ENCODE results near the gene IFT20. TPM values are rescaled to one million over a fixed set of nuclear protein-coding genes. Genes with fewer than 3 reads are reported as not detected.

The IFT20 gene, protein sequence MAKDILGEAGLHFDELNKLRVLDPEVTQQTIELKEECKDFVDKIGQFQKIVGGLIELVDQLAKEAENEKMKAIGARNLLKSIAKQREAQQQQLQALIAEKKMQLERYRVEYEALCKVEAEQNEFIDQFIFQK
- 10 to 100 TPM; 44.6 to 67.9 TPM for total RNA-seq
- polyA plus RNA-seq (ENCODE audit: insufficient read length in 2 of 2): 10 to 100 TPM; 64.1 to 84.1 TPM
- long read RNA-seq, donor 1, transcript IFT20-203 (5 exons, 825 nt): minor isoform, 10 of 86 reads
- long read RNA-seq, donor 1, transcript IFT20-213 (1 exons, 1,485 nt): major isoform, 27 of 86 reads
- long read RNA-seq, donor 1, transcript IFT20-214 (6 exons, 1,071 nt): minor isoform, 16 of 86 reads
- long read RNA-seq, donor 1, partial matches to known transcripts: 5 of 86 reads
- long read RNA-seq, donor 1, other reads (novel, unspliced or antisense): 16 of 86 reads
- long read RNA-seq, donor 2, transcript IFT20-214 (6 exons, 1,071 nt): major isoform, 7 of 20 reads
- long read RNA-seq, donor 2, transcript IFT20-213 (1 exons, 1,485 nt): major isoform, 7 of 20 reads
- long read RNA-seq, donor 2, partial matches to known transcripts: 0 of 20 reads
- long read RNA-seq, donor 2, other reads (novel, unspliced or antisense): 0 of 20 reads
- long read RNA-seq, donor 3, transcript IFT20-203 (5 exons, 825 nt): major isoform, 7 of 23 reads
- long read RNA-seq, donor 3, transcript IFT20-214 (6 exons, 1,071 nt): minor isoform, 6 of 23 reads
- long read RNA-seq, donor 3, partial matches to known transcripts: 0 of 23 reads
- long read RNA-seq, donor 3, other reads (novel, unspliced or antisense): 0 of 23 reads
- long read RNA-seq, donor 4, transcript IFT20-203 (5 exons, 825 nt): minor isoform, 23 of 83 reads
- long read RNA-seq, donor 4, transcript IFT20-214 (6 exons, 1,071 nt): minor isoform, 12 of 83 reads
- long read RNA-seq, donor 4, transcript IFT20-213 (1 exons, 1,485 nt): major isoform, 29 of 83 reads
- long read RNA-seq, donor 4, partial matches to known transcripts: 11 of 83 reads
- long read RNA-seq, donor 4, other reads (novel, unspliced or antisense): 0 of 83 reads

DNA sequence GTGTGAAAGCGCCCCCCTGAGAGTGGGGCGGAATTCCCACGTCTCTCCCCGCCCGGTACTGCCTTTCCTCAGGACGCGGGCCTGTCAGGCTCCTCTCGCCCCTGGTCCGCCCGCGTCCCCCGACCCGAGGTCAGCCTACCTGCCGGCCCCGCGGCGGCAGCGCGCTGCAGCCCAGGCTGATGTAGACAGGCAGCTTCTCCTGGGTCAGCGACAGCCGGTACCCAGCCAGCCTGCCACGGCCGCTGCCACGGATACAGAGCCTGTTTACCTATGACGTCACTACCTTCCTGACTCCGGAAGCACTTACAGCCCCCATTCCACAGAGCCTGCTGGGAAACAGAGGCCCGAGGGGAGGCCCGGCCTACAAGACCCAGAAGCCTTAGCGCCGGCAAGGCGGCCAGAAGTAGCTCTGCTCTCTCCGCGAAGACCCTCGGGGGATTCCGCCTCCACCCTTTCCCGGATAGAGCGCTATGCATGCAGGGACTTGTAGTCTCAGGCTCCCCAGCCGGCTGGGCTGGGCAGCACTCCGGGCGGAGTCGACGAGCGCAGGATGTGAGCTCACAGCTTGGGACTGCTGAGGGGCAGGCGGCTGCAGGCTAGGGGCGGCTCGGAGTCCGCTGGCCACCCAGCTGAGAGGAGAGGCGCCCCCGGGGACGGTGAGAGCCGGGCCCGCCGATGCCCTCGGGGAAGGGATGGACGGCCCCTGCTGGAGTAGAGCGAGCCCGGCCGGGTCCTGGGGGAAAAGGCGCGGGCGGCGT is at the start of gene IFT20, which contains the start of gene TNFAIP1:
Gene IFT20, minus strand, starts transcription at position 272 of the 758 bp plus-strand sequence. CDS start 3,487 bp downstream, outside the sequence.
Gene TNFAIP1, plus strand, starts transcription at position 561 of the 758 bp plus-strand sequence. CDS start 3,761 bp downstream, outside the sequence.
- peaks cover 21% of the 10 kb centered on the region for H3K4me1 ChIP-seq (ENCODE audit: control insufficient read depth, insufficient read depth, low read length)
- H3K4me3 ChIP-seq (ENCODE audit: low read depth, low read length): peak within 1 kb of the TSS; percentile 96
- WGBS (ENCODE audit: insufficient coverage): 0% methylated on average over 62 of the region's 62 CpGs
- no peaks in the 10 kb centered on the region for H3K27me3 ChIP-seq (ENCODE audit: control insufficient read depth, insufficient read depth, low read length)
- H3K36me3 ChIP-seq (ENCODE audit: control insufficient read depth, insufficient read depth, low read length): peaks cover 35% of the 10 kb centered on the region
- DNase-seq (ENCODE audit: low read depth in 4 of 6, low spot score in 6 of 6): peak; percentile 93 to 100 (median 98)
- H3K9me3 ChIP-seq (ENCODE audit: control insufficient read depth, insufficient read depth, low read length): no peaks in the 10 kb centered on the region
- H3K27ac ChIP-seq (ENCODE audit: low read depth, low read length): peak within 1 kb of the TSS; percentile 98

DNA sequence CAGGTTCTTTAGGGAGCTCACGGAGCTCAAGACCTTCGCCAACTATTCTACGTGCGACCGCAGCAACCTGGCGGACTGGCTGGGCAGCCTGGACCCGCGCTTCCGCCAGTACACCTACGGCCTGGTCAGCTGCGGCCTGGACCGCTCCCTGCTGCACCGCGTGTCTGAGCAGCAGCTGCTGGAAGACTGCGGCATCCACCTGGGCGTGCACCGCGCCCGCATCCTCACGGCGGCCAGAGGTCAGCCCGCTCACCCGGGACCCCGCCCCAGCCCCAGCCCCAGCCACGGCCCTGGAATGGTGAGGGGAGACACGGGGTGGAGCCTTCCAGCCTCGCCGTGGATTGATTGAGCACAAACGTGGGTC is 49.7 kb upstream of the IFT20 start:
- no peaks in the 10 kb centered on the region for H3K9me3 ChIP-seq (ENCODE audit: control insufficient read depth, insufficient read depth, low read length)
- 49% methylated on average over 29 of the region's 29 CpGs for WGBS (ENCODE audit: insufficient coverage)
- no peaks in the 10 kb centered on the region for H3K27me3 ChIP-seq (ENCODE audit: control insufficient read depth, insufficient read depth, low read length)
- DNase-seq (ENCODE audit: low read depth in 4 of 6, low spot score in 6 of 6): no peak
- H3K36me3 ChIP-seq (ENCODE audit: control insufficient read depth, insufficient read depth, low read length): peaks cover 54% of the 10 kb centered on the region
- no peak overlapping the region for H3K27ac ChIP-seq (ENCODE audit: low read depth, low read length)
- H3K4me3 ChIP-seq (ENCODE audit: low read depth, low read length): peak overlapping the region; percentile 20
- H3K4me1 ChIP-seq (ENCODE audit: control insufficient read depth, insufficient read depth, low read length): peaks cover 23% of the 10 kb centered on the region

DNA sequence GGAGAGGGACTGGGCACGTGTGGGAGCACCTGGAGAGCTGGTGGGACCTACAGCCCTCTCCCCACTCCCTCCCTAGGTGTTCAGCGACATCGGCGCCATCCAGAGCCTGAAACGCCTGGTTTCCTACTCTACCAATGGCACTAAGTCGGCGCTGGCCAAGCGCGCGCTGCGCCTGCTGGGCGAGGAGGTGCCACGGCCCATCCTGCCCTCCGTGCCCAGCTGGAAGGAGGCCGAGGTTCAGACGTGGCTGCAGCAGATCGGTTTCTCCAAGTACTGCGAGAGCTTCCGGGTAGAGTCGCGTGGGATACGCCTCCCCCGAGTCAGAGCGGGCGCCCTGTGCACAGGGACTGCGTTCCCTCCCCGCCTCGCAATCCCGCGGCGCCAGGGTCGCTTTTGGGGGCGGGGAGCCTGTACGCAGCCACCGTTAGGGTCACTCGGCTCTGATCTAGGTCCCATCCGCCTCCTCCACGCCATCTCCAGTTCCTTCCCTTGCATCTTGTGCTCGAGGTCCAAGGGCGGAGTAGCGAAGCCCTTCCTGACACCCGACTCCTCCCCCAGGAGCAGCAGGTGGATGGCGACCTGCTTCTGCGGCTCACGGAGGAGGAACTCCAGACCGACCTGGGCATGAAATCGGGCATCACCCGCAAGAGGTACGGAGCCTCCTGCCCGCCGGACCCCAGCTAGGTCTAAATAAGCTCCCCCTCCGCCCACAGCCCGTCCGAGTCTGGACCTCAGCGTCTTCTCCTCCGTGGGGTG is 49.2 kb upstream of the IFT20 start:
- Histone ChIP-seq H3K4me1 (ENCODE audit: control insufficient read depth, insufficient read depth, low read length) (peaks cover 23% of the 10 kb centered on the region), H3K9me3 (ENCODE audit: control insufficient read depth, insufficient read depth, low read length) (no peaks in the 10 kb centered on the region), H3K4me3 (ENCODE audit: low read depth, low read length) (peak overlapping the region; percentile 20), H3K36me3 (ENCODE audit: control insufficient read depth, insufficient read depth, low read length) (peaks cover 49% of the 10 kb centered on the region), H3K27me3 (ENCODE audit: control insufficient read depth, insufficient read depth, low read length) (no peaks in the 10 kb centered on the region), H3K27ac (ENCODE audit: low read depth, low read length) (no peak overlapping the region)
- DNase-seq (ENCODE audit: low read depth in 4 of 6, low spot score in 6 of 6): no peak
- WGBS (ENCODE audit: insufficient coverage): 37% methylated on average over 56 of the region's 56 CpGs

DNA sequence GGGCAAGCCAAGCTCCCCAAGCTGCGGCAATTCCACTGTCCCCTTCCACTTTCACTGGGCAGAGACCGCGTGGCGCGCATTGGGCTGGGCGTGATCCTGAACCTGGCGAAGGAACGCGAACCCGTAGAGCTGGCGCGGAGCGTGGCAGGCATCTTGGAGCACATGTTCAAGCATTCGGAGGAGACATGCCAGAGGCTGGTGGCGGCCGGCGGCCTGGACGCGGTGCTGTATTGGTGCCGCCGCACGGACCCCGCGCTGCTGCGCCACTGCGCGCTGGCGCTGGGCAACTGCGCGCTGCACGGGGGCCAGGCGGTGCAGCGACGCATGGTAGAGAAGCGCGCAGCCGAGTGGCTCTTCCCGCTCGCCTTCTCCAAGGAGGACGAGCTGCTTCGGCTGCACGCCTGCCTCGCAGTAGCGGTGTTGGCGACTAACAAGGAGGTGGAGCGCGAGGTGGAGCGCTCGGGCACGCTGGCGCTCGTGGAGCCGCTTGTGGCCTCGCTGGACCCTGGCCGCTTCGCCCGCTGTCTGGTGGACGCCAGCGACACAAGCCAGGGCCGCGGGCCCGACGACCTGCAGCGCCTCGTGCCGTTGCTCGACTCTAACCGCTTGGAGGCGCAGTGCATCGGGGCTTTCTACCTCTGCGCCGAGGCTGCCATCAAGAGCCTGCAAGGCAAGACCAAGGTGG is 46.0 kb upstream of the IFT20 start:
- peak in 2 of 6 donors; percentile 63 to 81 for DNase-seq (ENCODE audit: low read depth in 4 of 6, low spot score in 6 of 6)
- no peak overlapping the region for H3K27ac ChIP-seq (ENCODE audit: low read depth, low read length)
- no peak overlapping the region for H3K4me3 ChIP-seq (ENCODE audit: low read depth, low read length)
- no peaks in the 10 kb centered on the region for H3K9me3 ChIP-seq (ENCODE audit: control insufficient read depth, insufficient read depth, low read length)
- peaks cover 29% of the 10 kb centered on the region for H3K36me3 ChIP-seq (ENCODE audit: control insufficient read depth, insufficient read depth, low read length)
- peaks cover 23% of the 10 kb centered on the region for H3K4me1 ChIP-seq (ENCODE audit: control insufficient read depth, insufficient read depth, low read length)
- H3K27me3 ChIP-seq (ENCODE audit: control insufficient read depth, insufficient read depth, low read length): no peaks in the 10 kb centered on the region
- 10% methylated on average over 72 of the region's 72 CpGs for WGBS (ENCODE audit: insufficient coverage)

DNA sequence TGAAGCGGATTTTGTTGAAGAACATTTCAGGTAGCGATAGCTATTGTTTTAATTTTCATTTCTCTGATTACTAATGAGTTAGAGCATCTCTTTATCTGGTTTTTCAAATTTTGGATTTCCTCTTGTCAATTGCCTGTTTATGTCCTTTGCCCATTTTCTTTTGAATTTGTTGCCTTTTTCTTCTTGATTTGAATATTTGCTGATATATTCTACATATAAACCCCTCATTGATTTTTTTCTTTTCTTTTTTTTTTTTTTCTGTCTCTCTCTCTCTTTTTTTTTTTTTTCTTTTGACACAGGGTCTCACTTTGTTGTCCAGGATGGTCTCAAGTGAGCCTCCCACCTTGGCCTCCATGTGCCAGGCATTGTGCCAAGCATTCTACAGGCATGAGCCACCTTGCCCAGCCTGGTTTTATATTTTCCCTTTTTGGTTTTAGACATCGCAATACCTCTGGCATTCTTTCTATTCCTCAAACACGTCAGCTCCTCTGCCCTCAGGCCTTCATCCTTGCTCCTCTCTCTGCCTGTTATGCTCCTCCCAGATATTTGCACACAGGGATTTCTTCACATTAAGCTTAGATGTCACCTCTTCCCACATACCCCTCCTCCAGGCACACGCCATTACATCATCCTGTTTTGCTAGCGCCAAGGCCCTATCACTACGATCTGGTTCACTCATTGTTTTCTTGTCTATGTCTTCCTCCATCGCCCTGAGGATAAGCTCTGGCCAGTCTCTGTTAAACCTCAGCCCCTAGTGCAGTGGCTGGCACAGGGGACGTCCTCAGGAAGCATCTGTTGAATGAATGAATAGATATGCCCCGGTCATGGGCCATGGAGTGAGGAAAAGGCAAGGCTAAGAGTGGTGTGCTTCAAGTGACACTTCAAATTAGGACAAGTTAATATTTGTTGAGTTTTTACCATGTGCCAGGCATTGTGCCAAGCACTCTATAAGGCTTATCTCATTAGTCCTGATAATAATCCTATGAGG is 44.8 kb upstream of the IFT20 start:
- Histone ChIP-seq H3K27ac (ENCODE audit: low read depth, low read length) (no peak overlapping the region), H3K27me3 (ENCODE audit: control insufficient read depth, insufficient read depth, low read length) (no peaks in the 10 kb centered on the region), H3K4me1 (ENCODE audit: control insufficient read depth, insufficient read depth, low read length) (peaks cover 23% of the 10 kb centered on the region), H3K36me3 (ENCODE audit: control insufficient read depth, insufficient read depth, low read length) (peaks cover 29% of the 10 kb centered on the region), H3K9me3 (ENCODE audit: control insufficient read depth, insufficient read depth, low read length) (no peaks in the 10 kb centered on the region), H3K4me3 (ENCODE audit: low read depth, low read length) (no peak overlapping the region)
- WGBS (ENCODE audit: insufficient coverage): 84% methylated on average over 8 of the region's 10 CpGs
- DNase-seq (ENCODE audit: low read depth in 4 of 6, low spot score in 6 of 6): no peak

DNA sequence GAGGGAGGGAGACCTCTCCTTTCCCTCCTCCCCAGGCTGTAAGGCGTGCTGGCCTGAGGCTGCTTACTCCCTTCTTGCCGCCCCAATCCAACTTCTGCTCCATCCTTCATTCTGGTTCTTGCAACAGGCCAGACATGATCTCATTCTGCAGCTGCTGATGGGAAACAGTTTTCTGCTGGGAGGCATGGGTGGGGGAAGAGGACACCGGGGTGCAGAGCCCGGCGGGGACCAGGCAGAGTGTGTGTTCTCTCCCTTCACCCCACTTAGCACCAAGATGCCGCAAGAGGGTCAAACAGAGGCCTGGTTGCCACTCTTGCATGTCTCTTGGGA is 37.6 kb upstream of the IFT20 start:
- Histone ChIP-seq H3K4me1 (ENCODE audit: control insufficient read depth, insufficient read depth, low read length) (peaks cover 34% of the 10 kb centered on the region), H3K27ac (ENCODE audit: low read depth, low read length) (no peak overlapping the region), H3K4me3 (ENCODE audit: low read depth, low read length) (peak overlapping the region; percentile 48), H3K9me3 (ENCODE audit: control insufficient read depth, insufficient read depth, low read length) (no peaks in the 10 kb centered on the region), H3K27me3 (ENCODE audit: control insufficient read depth, insufficient read depth, low read length) (no peaks in the 10 kb centered on the region), H3K36me3 (ENCODE audit: control insufficient read depth, insufficient read depth, low read length) (peaks cover 28% of the 10 kb centered on the region)
- WGBS (ENCODE audit: insufficient coverage): 69% methylated on average over 4 of the region's 6 CpGs
- no peak for DNase-seq (ENCODE audit: low read depth in 4 of 6, low spot score in 6 of 6)

DNA sequence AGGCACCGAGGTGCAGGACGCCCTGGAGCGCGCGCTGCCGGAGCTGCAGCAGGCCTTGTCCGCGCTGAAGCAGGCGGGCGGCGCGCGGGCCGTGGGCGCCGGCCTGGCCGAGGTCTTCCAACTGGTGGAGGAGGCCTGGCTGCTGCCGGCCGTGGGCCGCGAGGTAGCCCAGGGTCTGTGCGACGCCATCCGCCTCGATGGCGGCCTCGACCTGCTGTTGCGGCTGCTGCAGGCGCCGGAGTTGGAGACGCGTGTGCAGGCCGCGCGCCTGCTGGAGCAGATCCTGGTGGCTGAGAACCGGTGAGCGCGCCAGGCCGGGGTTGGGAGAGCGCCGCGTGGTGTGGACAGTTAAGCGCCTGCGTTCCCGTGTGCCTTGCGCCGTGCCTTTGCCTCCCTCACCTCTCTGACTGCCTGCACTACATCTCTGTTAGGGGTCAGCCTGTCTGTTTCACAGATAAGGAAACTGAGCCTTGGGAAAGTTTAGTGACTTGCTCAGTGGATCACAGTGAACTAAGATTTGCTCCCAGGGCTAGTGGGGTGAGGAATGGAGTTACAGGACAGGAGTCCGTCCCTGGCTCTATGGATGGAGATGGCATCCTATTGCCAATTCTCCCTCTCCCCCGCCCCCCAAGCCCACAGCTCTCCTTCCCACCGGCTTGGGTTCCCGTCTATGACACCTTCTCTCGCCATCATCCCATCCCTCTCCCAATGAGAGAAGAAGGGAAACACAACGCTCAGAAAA is 37.1 kb upstream of the IFT20 start:
- peak in 3 of 6 donors; percentile 25 to 70 (median 62) for DNase-seq (ENCODE audit: low read depth in 4 of 6, low spot score in 6 of 6)
- peak overlapping the region; percentile 48 for H3K4me3 ChIP-seq (ENCODE audit: low read depth, low read length)
- under 1% methylated on average over 48 of the region's 53 CpGs for WGBS (ENCODE audit: insufficient coverage)

More for the DNA sequence above, 37.1 kb upstream of the IFT20 start:
- H3K36me3 ChIP-seq (ENCODE audit: control insufficient read depth, insufficient read depth, low read length): peaks cover 31% of the 10 kb centered on the region
- H3K27ac ChIP-seq (ENCODE audit: low read depth, low read length): no peak overlapping the region
- H3K27me3 ChIP-seq (ENCODE audit: control insufficient read depth, insufficient read depth, low read length): no peaks in the 10 kb centered on the region
- peaks cover 34% of the 10 kb centered on the region for H3K4me1 ChIP-seq (ENCODE audit: control insufficient read depth, insufficient read depth, low read length)
- no peaks in the 10 kb centered on the region for H3K9me3 ChIP-seq (ENCODE audit: control insufficient read depth, insufficient read depth, low read length)
